Left lung (tissue), 10 donors: ENCODE results near the gene GARIN5A. TPM values are rescaled to one million over a fixed set of nuclear protein-coding genes. Genes with fewer than 3 reads are reported as not detected.

Source experiments
- ATAC-seq: fragments of 200-7000 bp; cut with Tn5 transposase; one replicate; pipeline ENCODE4 v1.9.1; 2020; ENCODE audit warnings: moderate library complexity
- DNase-seq, 4 donors: peaks; one replicate each; pipeline ENCODE4 v3.0.0-alpha.2; 2013 to 2020
- H3K27ac ChIP-seq, 2 donors: fragments of 200-600 bp; sonication (generic) in 1 of 2; one replicate each; pipeline versions ENCODE4 v1.5.0 to v1.8.0; 2020 to 2021
- H3K27me3 ChIP-seq, 2 donors: fragments of 200-600 bp; sonication (generic) in 1 of 2; one replicate each; pipeline versions ENCODE4 v1.5.0 to v1.8.0; 2020 to 2021
- H3K36me3 ChIP-seq, 2 donors: fragments of 200-600 bp; sonication (generic) in 1 of 2; one replicate each; pipeline versions ENCODE4 v1.5.0 to v1.8.0; 2020 to 2021
- H3K4me1 ChIP-seq, 2 donors: fragments of 200-600 bp; one replicate each; pipeline ENCODE4 v1.8.0; 2021
- H3K4me3 ChIP-seq, 2 donors: fragments of 200-600 bp; sonication (generic) in 1 of 2; one replicate each; pipeline versions ENCODE4 v1.5.0 to v1.8.0; 2020 to 2021; ENCODE audit warnings: mild to moderate bottlenecking in 1 of 2
- H3K9me3 ChIP-seq, 2 donors: fragments of 200-600 bp; sonication (generic) in 1 of 2; one replicate each; pipeline versions ENCODE4 v1.5.0 to v1.8.0; 2020 to 2021
- CTCF ChIP-seq, 2 donors: fragments of 200-600 bp; sonication (generic) in 1 of 2; IDR thresholded peaks; one replicate each; pipeline versions ENCODE4 v1.5.0 to v1.8.0; 2021; ENCODE audit warnings: antibody characterized with exemption in 2 of 2
- intact Hi-C, 2 donors: fragments of 100-400 bp; cut with DNase I; formaldehyde crosslinking; loops; one replicate each; pipeline versions ENCODE4 v1.11.2 to v1.14.2; 2022
- polyA plus RNA-seq, 6 donors: library from polyadenylated mRNA; unstranded; fragments of 120-200 nt; gene quantifications; one replicate each; pipeline ENCODE4 v1.2.1, GENCODE V29; 2013; ENCODE audit not compliant: insufficient read length in 6 of 6
- total RNA-seq, 2 donors: library from RNA; stranded (reverse); fragmentation: NEBNext Ultra II Directional; extraction: Animal tissue kit (Norgen Biotek cat#: 25700); gene quantifications; one replicate each; pipeline ENCODE4 v1.2.1, GENCODE V29; 2021
- donor health status: DM: no; HTN: yes; CAD: no.
- donor health status: DM: no; HTN: no; CAD: no.

GARIN5A gene
- total and polyA plus RNA-seq, 8 donors: 2.6 to 5.4 (median 3.9) TPM

GRCh38 chr19:50459067-50459456 is 17.6 kb downstream of the GARIN5A start:
- H3K4me3 ChIP-seq: no peak overlapping the region
- H3K36me3 ChIP-seq: no peaks in the 10 kb centered on the region
- TF ChIP-seq CTCF (IDR thresholded peaks at IDR 0.05): no peak
- no peaks in the 10 kb centered on the region for H3K4me1 ChIP-seq
- no peak for ATAC-seq
- intact Hi-C loops: no loop called here
- no peaks in the 10 kb centered on the region for H3K9me3 ChIP-seq
- no peak for DNase-seq
- no peak overlapping the region for H3K27ac ChIP-seq
- H3K27me3 ChIP-seq: peaks cover 19 to 56% of the 10 kb centered on the region in 2 donors

- no peak for TF ChIP-seq CTCF (IDR thresholded peaks at IDR 0.05)
- no peaks in the 10 kb centered on the region for H3K9me3 ChIP-seq
- H3K36me3 ChIP-seq: no peaks in the 10 kb centered on the region
- intact Hi-C loops: no loop called here
- DNase-seq (no peak), ATAC-seq (no peak)
- peaks cover 19 to 56% of the 10 kb centered on the region in 2 donors for H3K27me3 ChIP-seq
- H3K27ac ChIP-seq: no peak overlapping the region
- H3K4me1 ChIP-seq: no peaks in the 10 kb centered on the region
- H3K4me3 ChIP-seq: no peak overlapping the region
These were observed 18.1 kb downstream of the GARIN5A start for GRCh38 chr19:50458396-50459066.

GRCh38 chr19:50457300-50457699 is 19.3 kb downstream of the GARIN5A start:
- Histone ChIP-seq H3K27ac (no peak overlapping the region), H3K36me3 (no peaks in the 10 kb centered on the region), H3K9me3 (no peaks in the 10 kb centered on the region), H3K4me3 (no peak overlapping the region), H3K27me3 (peaks cover 19 to 56% of the 10 kb centered on the region in 2 donors), H3K4me1 (no peaks in the 10 kb centered on the region)
- no peak for TF ChIP-seq CTCF (IDR thresholded peaks at IDR 0.05)
- no peak for DNase-seq
- intact Hi-C loops: no loop called here
- ATAC-seq: no peak

GRCh38 chr19:50455992-50456391 is 20.7 kb downstream of the GARIN5A start:
- no peaks in the 10 kb centered on the region for H3K36me3 ChIP-seq
- H3K4me3 ChIP-seq: no peak overlapping the region
- no peaks in the 10 kb centered on the region for H3K9me3 ChIP-seq
- no peak overlapping the region for H3K27ac ChIP-seq
- no peak for TF ChIP-seq CTCF (IDR thresholded peaks at IDR 0.05)
- ATAC-seq (no peak), DNase-seq (no peak)
- H3K27me3 ChIP-seq: peaks cover 19 to 53% of the 10 kb centered on the region in 2 donors
- no peaks in the 10 kb centered on the region for H3K4me1 ChIP-seq
- intact Hi-C loops: no loop called here

GRCh38 chr19:50453243-50453642 is 23.4 kb downstream of the GARIN5A start:
- Histone ChIP-seq H3K27me3 (peaks cover 11 to 36% of the 10 kb centered on the region in 2 donors), H3K4me3 (no peak overlapping the region), H3K9me3 (no peaks in the 10 kb centered on the region), H3K36me3 (no peaks in the 10 kb centered on the region), H3K4me1 (no peaks in the 10 kb centered on the region), H3K27ac (no peak overlapping the region)
- DNase-seq: no peak
- no peak for TF ChIP-seq CTCF (IDR thresholded peaks at IDR 0.05)
- intact Hi-C loops: no loop called here
- ATAC-seq: no peak
